B cell (primary cell): ENCODE measurements around the gene MSTN.

Experiments used
- EZH2 ChIP-seq: IDR thresholded peaks from 2 replicates; pipeline ENCODE4 v1.6.1; 2012; ENCODE audit warnings: borderline replicate concordance, low read depth, mild to moderate bottlenecking, moderate library complexity, low read length; ENCODE audit not compliant: insufficient read depth, poor library complexity, severe bottlenecking
- TF ChIP-seq, protein P1 (sequence below): fragments of 200-600 bp; IDR thresholded peaks from one replicate; pipeline ENCODE4 v1.8.0; 2022; ENCODE audit warnings: antibody characterized with exemption, mild to moderate bottlenecking

DNA sequence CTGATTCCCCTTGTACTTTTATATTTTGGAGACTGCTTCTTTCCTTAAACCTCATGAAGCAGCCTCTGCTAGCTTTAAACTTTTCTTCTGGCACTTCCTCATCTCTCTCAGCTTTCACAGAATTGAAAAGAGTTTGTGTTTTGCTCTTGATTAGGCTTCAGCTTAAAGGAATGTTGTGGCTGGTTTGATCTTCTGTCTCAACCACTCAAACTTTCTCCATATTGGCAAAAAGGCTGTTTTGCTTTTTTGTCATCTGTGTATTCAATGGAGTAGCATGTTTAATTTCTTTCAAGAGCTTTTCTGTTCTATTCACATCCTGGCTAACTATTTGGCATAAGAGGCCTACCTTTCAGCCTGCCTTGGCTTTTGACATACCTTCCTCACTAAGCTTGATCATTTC lies 36.3 kb upstream of the MSTN start:
- TF ChIP-seq, protein P1, sequence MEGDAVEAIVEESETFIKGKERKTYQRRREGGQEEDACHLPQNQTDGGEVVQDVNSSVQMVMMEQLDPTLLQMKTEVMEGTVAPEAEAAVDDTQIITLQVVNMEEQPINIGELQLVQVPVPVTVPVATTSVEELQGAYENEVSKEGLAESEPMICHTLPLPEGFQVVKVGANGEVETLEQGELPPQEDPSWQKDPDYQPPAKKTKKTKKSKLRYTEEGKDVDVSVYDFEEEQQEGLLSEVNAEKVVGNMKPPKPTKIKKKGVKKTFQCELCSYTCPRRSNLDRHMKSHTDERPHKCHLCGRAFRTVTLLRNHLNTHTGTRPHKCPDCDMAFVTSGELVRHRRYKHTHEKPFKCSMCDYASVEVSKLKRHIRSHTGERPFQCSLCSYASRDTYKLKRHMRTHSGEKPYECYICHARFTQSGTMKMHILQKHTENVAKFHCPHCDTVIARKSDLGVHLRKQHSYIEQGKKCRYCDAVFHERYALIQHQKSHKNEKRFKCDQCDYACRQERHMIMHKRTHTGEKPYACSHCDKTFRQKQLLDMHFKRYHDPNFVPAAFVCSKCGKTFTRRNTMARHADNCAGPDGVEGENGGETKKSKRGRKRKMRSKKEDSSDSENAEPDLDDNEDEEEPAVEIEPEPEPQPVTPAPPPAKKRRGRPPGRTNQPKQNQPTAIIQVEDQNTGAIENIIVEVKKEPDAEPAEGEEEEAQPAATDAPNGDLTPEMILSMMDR, result no peak
- no peak for TF ChIP-seq EZH2
